WTC11 (cell line): ENCODE data around the gene PNMT. TPM values are rescaled to one million over a fixed set of nuclear protein-coding genes. Genes with fewer than 3 reads are reported as not detected.

Experiments
- ATAC-seq: fragments of 200-7000 bp; cut with Tn5 transposase; 2 replicates; pipeline ENCODE4 v1.10.0; 2021; ENCODE audit warnings: mild to moderate bottlenecking, moderate library complexity
- CTCF ChIA-PET: fragments of 300-600 bp; sonication (Branson Sonifier 250); formaldehyde crosslinking; loops from one replicate; lab custom pipeline; 2021; ENCODE audit warnings: antibody characterized with exemption; lab: Charles Lee
- POLR2A ChIA-PET: fragments of 350-600 bp; sonication (Branson Sonifier 250); formaldehyde crosslinking; loops from one replicate; lab custom pipeline; 2021; ENCODE audit warnings: antibody characterized with exemption; lab: Charles Lee
- DNase-seq: peaks from one replicate; pipeline ENCODE4 v3.0.0; 2021; ENCODE audit warnings: low spot score
- H3K27ac Mint-ChIP-seq: 2 replicates; pipeline ENCODE4 v1.8.0; 2021; ENCODE audit warnings: mixed read lengths
- H3K27me3 Mint-ChIP-seq: 2 replicates; pipeline ENCODE4 v1.8.0; 2021; ENCODE audit warnings: low read depth, mild to moderate bottlenecking, moderate library complexity, mixed read lengths
- H3K36me3 Mint-ChIP-seq: 2 replicates; pipeline ENCODE4 v1.8.0; 2021; ENCODE audit warnings: mixed read lengths
- H3K4me1 Mint-ChIP-seq: 2 replicates; pipeline ENCODE4 v1.8.0; 2022; ENCODE audit warnings: mixed read lengths
- H3K4me3 Mint-ChIP-seq: 2 replicates; pipeline ENCODE4 v1.8.0; 2021; ENCODE audit warnings: mild to moderate bottlenecking, moderate library complexity, mixed read lengths
- H3K9me3 Mint-ChIP-seq: 2 replicates; pipeline ENCODE4 v1.8.0; 2021; ENCODE audit warnings: mixed read lengths
- ATF1 ChIP-seq: sonication (generic); formaldehyde crosslinking; IDR thresholded peaks from 2 replicates; pipeline ENCODE4 v1.8.1; 2023; ENCODE audit warnings: mild to moderate bottlenecking, moderate library complexity, missing genetic modification reagents
- CBFB ChIP-seq: sonication (generic); formaldehyde crosslinking; IDR thresholded peaks from 2 replicates; pipeline ENCODE4 v1.8.1; 2022; ENCODE audit warnings: mild to moderate bottlenecking, low read depth, missing genetic modification reagents
- CDX4 ChIP-seq: fragments of 250-450 bp; sonication (Bioruptor Pico); IDR thresholded peaks from 2 replicates; pipeline ENCODE4 v1.9.0; 2021; ENCODE audit warnings: moderate library complexity, mild to moderate bottlenecking, inconsistent platforms, borderline replicate concordance
- E2F4 ChIP-seq: sonication (generic); formaldehyde crosslinking; IDR thresholded peaks from 2 replicates; pipeline ENCODE4 v1.8.1; 2022; ENCODE audit warnings: low read depth, mild to moderate bottlenecking, moderate library complexity, missing genetic modification reagents, borderline replicate concordance
- EMX1 ChIP-seq: fragments of 250-450 bp; sonication (Bioruptor Pico); IDR thresholded peaks from 2 replicates; pipeline ENCODE4 v1.8.0; 2021; ENCODE audit warnings: mild to moderate bottlenecking
- ESRRA ChIP-seq: sonication (generic); formaldehyde crosslinking; IDR thresholded peaks from 2 replicates; pipeline ENCODE4 v1.8.1; 2022; ENCODE audit warnings: mild to moderate bottlenecking, missing genetic modification reagents, borderline replicate concordance
- FOXJ3 ChIP-seq: sonication (generic); formaldehyde crosslinking; IDR thresholded peaks from 2 replicates; pipeline ENCODE4 v1.9.0; 2021; ENCODE audit warnings: missing genetic modification reagents, mild to moderate bottlenecking, borderline replicate concordance
- JAZF1 ChIP-seq: fragments of 250-450 bp; sonication (Bioruptor Pico); IDR thresholded peaks from 2 replicates; pipeline ENCODE4 v1.9.0; 2021; ENCODE audit warnings: moderate library complexity, mild to moderate bottlenecking, inconsistent platforms
- JUN ChIP-seq: sonication (generic); formaldehyde crosslinking; IDR thresholded peaks from 2 replicates; pipeline ENCODE4 v1.8.0; 2023; ENCODE audit warnings: mild to moderate bottlenecking, missing genetic modification reagents
- MYBL2 ChIP-seq: sonication (generic); formaldehyde crosslinking; IDR thresholded peaks from 2 replicates; pipeline ENCODE4 v1.8.1; 2023; ENCODE audit warnings: mild to moderate bottlenecking, moderate library complexity, missing genetic modification reagents
- NFATC4 ChIP-seq: fragments of 250-450 bp; sonication (Bioruptor Pico); IDR thresholded peaks from 2 replicates; pipeline ENCODE4 v1.9.0; 2021; ENCODE audit warnings: mild to moderate bottlenecking
- OVOL2 ChIP-seq: fragments of 250-450 bp; sonication (Bioruptor Pico); IDR thresholded peaks from 2 replicates; pipeline ENCODE4 v1.9.0; 2021; ENCODE audit warnings: mild to moderate bottlenecking, borderline replicate concordance
- SMAD4 ChIP-seq: sonication (generic); formaldehyde crosslinking; IDR thresholded peaks from 2 replicates; pipeline ENCODE4 v1.8.0; 2022; ENCODE audit warnings: mild to moderate bottlenecking, missing genetic modification reagents
- SOX15 ChIP-seq: fragments of 250-450 bp; sonication (Bioruptor Pico); IDR thresholded peaks from 2 replicates; pipeline ENCODE4 v1.9.0; 2021; ENCODE audit warnings: mild to moderate bottlenecking
- TEAD1 ChIP-seq: sonication (generic); formaldehyde crosslinking; IDR thresholded peaks from 2 replicates; pipeline ENCODE4 v1.8.0; 2022; ENCODE audit warnings: mild to moderate bottlenecking, missing genetic modification reagents
- USF1 ChIP-seq: sonication (generic); formaldehyde crosslinking; IDR thresholded peaks from 2 replicates; pipeline ENCODE4 v1.8.0; 2022; ENCODE audit warnings: mild to moderate bottlenecking, missing genetic modification reagents
- USF2 ChIP-seq: sonication (generic); formaldehyde crosslinking; IDR thresholded peaks from 2 replicates; pipeline ENCODE4 v1.8.1; 2023; ENCODE audit warnings: mild to moderate bottlenecking, missing genetic modification reagents, moderate library complexity
- ZNF416 ChIP-seq: fragments of 250-450 bp; sonication (Bioruptor Pico); IDR thresholded peaks from 2 replicates; pipeline ENCODE4 v1.9.0; 2021; ENCODE audit warnings: mild to moderate bottlenecking, inconsistent platforms
- ZNF423 ChIP-seq: fragments of 250-450 bp; sonication (Bioruptor Pico); IDR thresholded peaks from 2 replicates; pipeline ENCODE4 v2.1.2; 2022; ENCODE audit warnings: mild to moderate bottlenecking, moderate library complexity
- ZNF532 ChIP-seq: fragments of 250-450 bp; sonication (Bioruptor Pico); IDR thresholded peaks from 2 replicates; pipeline ENCODE4 v1.9.0; 2021; ENCODE audit warnings: mild to moderate bottlenecking, borderline replicate concordance
- total RNA-seq: library from RNA; stranded (reverse); gene quantifications from 3 replicates; pipeline ENCODE4 v1.2.3, GENCODE V29; 2021

Gene PNMT
- total RNA-seq, 1 experiment from 2014 or later: 3.1 TPM

GRCh38 chr17:39677072-39677471 is 8.8 kb downstream of the PNMT start (continued):
- TF ChIP-seq ZNF532 (CRISPR knock-in tag) (no peak), USF1 (CRISPR knock-in tag) (no peak), FOXJ3 (CRISPR knock-in tag) (no peak), ZNF423 (CRISPR knock-in tag) (no peak), JUN (CRISPR knock-in tag) (no peak), CDX4 (CRISPR knock-in tag) (no peak)

GRCh38 chr17:39677542-39678339 is 9.5 kb downstream of the PNMT start:
- H3K4me1 Mint-ChIP-seq: peaks cover 22% of the 10 kb centered on the region
- TF ChIP-seq JAZF1 (CRISPR knock-in tag) (no peak), NFATC4 (no peak), EMX1 (CRISPR knock-in tag) (no peak), SMAD4 (CRISPR knock-in tag) (no peak)
- ATAC-seq (no peak), DNase-seq (no peak)
- no peak overlapping the region for H3K4me3 Mint-ChIP-seq
- no peaks in the 10 kb centered on the region for H3K9me3 Mint-ChIP-seq
- POLR2A ChIA-PET: no interaction called here
- no peak overlapping the region for H3K27ac Mint-ChIP-seq
- CTCF ChIA-PET: interaction anchor here (1.0 to 2.9 kb wide), 7 partner anchors 11 to 102 kb away, joined by 3 to 24 read pairs (median 6); partner anchors contain the start of genes PNMT and TCAP
- H3K27me3 Mint-ChIP-seq: no peaks in the 10 kb centered on the region
- peaks cover 5% of the 10 kb centered on the region; the same call in 1 of the 2 replicates for H3K36me3 Mint-ChIP-seq

GRCh38 chr17:39678340-39679116 is 10.3 kb downstream of the PNMT start:
- DNase-seq: no peak
- no peak overlapping the region for H3K27ac Mint-ChIP-seq
- ATAC-seq: no peak
- H3K4me3 Mint-ChIP-seq: no peak overlapping the region
- TF ChIP-seq CBFB (no peak), E2F4 (CRISPR knock-in tag) (no peak), NFATC4 (no peak), OVOL2 (CRISPR knock-in tag) (no peak), MYBL2 (CRISPR knock-in tag) (no peak), ATF1 (CRISPR knock-in tag) (no peak), TEAD1 (CRISPR knock-in tag) (no peak), SOX15 (CRISPR knock-in tag) (no peak), ESRRA (CRISPR knock-in tag) (no peak), ZNF416 (CRISPR knock-in tag) (no peak), USF2 (CRISPR knock-in tag) (no peak)
- no peaks in the 10 kb centered on the region for H3K27me3 Mint-ChIP-seq
- peaks cover 9% of the 10 kb centered on the region; the same call in 1 of the 2 replicates for H3K36me3 Mint-ChIP-seq
- ChIA-PET POLR2A (interaction anchor here (1.3 kb wide), 1 partner anchor 9 kb away, joined by 3 read pairs; the partner anchor contains the start of gene PGAP3), CTCF (interaction anchor here (0.6 to 2.9 kb wide), 17 partner anchors 10 to 200 kb away, joined by 3 to 24 read pairs (median 4); partner anchors contain the start of genes PGAP3, PNMT and TCAP)
- no peaks in the 10 kb centered on the region for H3K9me3 Mint-ChIP-seq
- peaks cover 28% of the 10 kb centered on the region for H3K4me1 Mint-ChIP-seq
